ENCODE measurements around the gene HSPA5. TPM values are rescaled to one million over a fixed set of nuclear protein-coding genes. Genes with fewer than 3 reads are reported as not detected.

Gene HSPA5
- total and polyA plus RNA-seq, 4 experiments from 2014 or later = 147 to 253 (median 174) TPM

- no peak overlapping the region for H3K27ac ChIP-seq (ENCODE audit: low read depth, low read length)
- intact Hi-C loops (cut with micrococcal nuclease) = loop anchor here (5.0 kb wide), 1 partner anchor 488 kb away; the partner anchor contains the start of gene NR6A1
- Mint-ChIP-seq H3K27me3 (no peaks in the 10 kb centered on the region), H3K27ac (peak overlapping the region in 6 of 7 donors; percentile 82 to 98 (median 97)), H3K4me3 (peak overlapping the region; percentile 94 to 98 (median 97)), H3K9me3 (no peaks in the 10 kb centered on the region), H3K4me1 (peaks cover 26 to 45% (median 37%) of the 10 kb centered on the region in 4 donors), H3K36me3 (peaks cover 3 to 22% of the 10 kb centered on the region in 2 donors)
- no peaks in the 10 kb centered on the region for H3K27me3 ChIP-seq (ENCODE audit: insufficient read depth, low read length)
- CTCF ChIA-PET (ENCODE audit: partially characterized antibody) = interaction anchor here (1.5 to 3.0 kb wide), 2 partner anchors 19 to 407 kb away, joined by 5 to 17 read pairs; partner anchors contain the start of genes HSPA5 and WDR38
- no peaks in the 10 kb centered on the region for H3K36me3 ChIP-seq (ENCODE audit: insufficient read depth, low read length)
- no peaks in the 10 kb centered on the region for H3K9me3 ChIP-seq (ENCODE audit: control insufficient read depth in 1 of 2, low read length in 2 of 2)
- peaks cover 33% of the 10 kb centered on the region for H3K4me1 ChIP-seq (ENCODE audit: insufficient read depth, low read length)
- POLR2A ChIA-PET (ENCODE audit: partially characterized antibody) = interaction anchor here (1.1 to 5.1 kb wide), 3 partner anchors 16 to 65 kb away, joined by 3 to 98 read pairs (median 6); partner anchors contain the start of gene HSPA5
- no peak for DNase-seq
- H3K4me3 ChIP-seq (ENCODE audit: low read length in 2 of 2) = no peak overlapping the region
Observed at GRCh38 chr9:125260561-125260960, 19.4 kb upstream of the HSPA5 start.

GRCh38 chr9:125258832-125259534 lies 17.8 kb upstream of the HSPA5 start:
- Mint-ChIP-seq H3K4me3 (peak overlapping the region in 2 of 8 donors; percentile 21 to 29), H3K27ac (peak overlapping the region in 2 of 7 donors; percentile 33 to 48), H3K27me3 (no peaks in the 10 kb centered on the region), H3K9me3 (no peaks in the 10 kb centered on the region), H3K36me3 (peaks cover 3 to 12% of the 10 kb centered on the region in 2 donors), H3K4me1 (peaks cover 17 to 32% (median 25%) of the 10 kb centered on the region in 4 donors)
- H3K9me3 ChIP-seq (ENCODE audit: control insufficient read depth in 1 of 2, low read length in 2 of 2) = no peaks in the 10 kb centered on the region
- ChIA-PET POLR2A (ENCODE audit: partially characterized antibody) (no interaction called here), CTCF (ENCODE audit: partially characterized antibody) (interaction anchor here (3.0 kb wide), 1 partner anchor 17 kb away, joined by 17 read pairs; the partner anchor contains the start of gene HSPA5)
- H3K4me1 ChIP-seq (ENCODE audit: insufficient read depth, low read length) = peaks cover 18% of the 10 kb centered on the region
- intact Hi-C loops (cut with micrococcal nuclease) = no loop called here
- H3K4me3 ChIP-seq (ENCODE audit: low read length in 2 of 2) = no peak overlapping the region
- H3K36me3 ChIP-seq (ENCODE audit: insufficient read depth, low read length) = no peaks in the 10 kb centered on the region
- DNase-seq = no peak
- no peak overlapping the region for H3K27ac ChIP-seq (ENCODE audit: low read depth, low read length)
- H3K27me3 ChIP-seq (ENCODE audit: insufficient read depth, low read length) = no peaks in the 10 kb centered on the region

GRCh38 chr9:125258160-125258785 lies 17.1 kb upstream of the HSPA5 start:
- intact Hi-C loops (cut with micrococcal nuclease) = no loop called here
- no peaks in the 10 kb centered on the region for H3K36me3 ChIP-seq (ENCODE audit: insufficient read depth, low read length)
- Mint-ChIP-seq H3K4me1 (peaks cover 11 to 25% (median 19%) of the 10 kb centered on the region in 4 donors), H3K36me3 (peaks cover 0 to 10% of the 10 kb centered on the region in 2 donors), H3K9me3 (no peaks in the 10 kb centered on the region), H3K4me3 (peak overlapping the region in 1 of 8 donors; percentile 21), H3K27me3 (no peaks in the 10 kb centered on the region), H3K27ac (no peak overlapping the region)
- no peak overlapping the region for H3K4me3 ChIP-seq (ENCODE audit: low read length in 2 of 2)
- no peaks in the 10 kb centered on the region for H3K9me3 ChIP-seq (ENCODE audit: control insufficient read depth in 1 of 2, low read length in 2 of 2)
- POLR2A ChIA-PET (ENCODE audit: partially characterized antibody) = no interaction called here
- no peaks in the 10 kb centered on the region for H3K27me3 ChIP-seq (ENCODE audit: insufficient read depth, low read length)
- CTCF ChIA-PET (ENCODE audit: partially characterized antibody) = no interaction called here
- no peak overlapping the region for H3K27ac ChIP-seq (ENCODE audit: low read depth, low read length)
- no peak for DNase-seq
- H3K4me1 ChIP-seq (ENCODE audit: insufficient read depth, low read length) = peaks cover 11% of the 10 kb centered on the region

- Histone ChIP-seq H3K27ac (ENCODE audit: low read depth, low read length) (no peak overlapping the region), H3K4me3 (ENCODE audit: low read length in 2 of 2) (no peak overlapping the region), H3K36me3 (ENCODE audit: insufficient read depth, low read length) (no peaks in the 10 kb centered on the region), H3K4me1 (ENCODE audit: insufficient read depth, low read length) (no peaks in the 10 kb centered on the region), H3K27me3 (ENCODE audit: insufficient read depth, low read length) (no peaks in the 10 kb centered on the region), H3K9me3 (ENCODE audit: control insufficient read depth in 1 of 2, low read length in 2 of 2) (no peaks in the 10 kb centered on the region)
- Mint-ChIP-seq H3K36me3 (no peaks in the 10 kb centered on the region), H3K4me3 (no peak overlapping the region), H3K27ac (no peak overlapping the region), H3K4me1 (peaks cover 2 to 8% (median 6%) of the 10 kb centered on the region in 4 donors), H3K9me3 (no peaks in the 10 kb centered on the region), H3K27me3 (no peaks in the 10 kb centered on the region)
- ChIA-PET POLR2A (ENCODE audit: partially characterized antibody) (interaction anchor here (2.1 kb wide), 1 partner anchor 14 kb away, joined by 12 read pairs; the partner anchor contains the start of gene HSPA5), CTCF (ENCODE audit: partially characterized antibody) (interaction anchor here (1.3 kb wide), 1 partner anchor 18 kb away, joined by 7 read pairs; no protein-coding TSS in a partner anchor)
- intact Hi-C loops (cut with micrococcal nuclease) = no loop called here
- DNase-seq = no peak
Observed at GRCh38 chr9:125255781-125256391, 14.7 kb upstream of the HSPA5 start.

- Histone ChIP-seq H3K27ac (ENCODE audit: low read depth, low read length) (no peak overlapping the region), H3K27me3 (ENCODE audit: insufficient read depth, low read length) (no peaks in the 10 kb centered on the region), H3K4me1 (ENCODE audit: insufficient read depth, low read length) (no peaks in the 10 kb centered on the region), H3K9me3 (ENCODE audit: control insufficient read depth in 1 of 2, low read length in 2 of 2) (no peaks in the 10 kb centered on the region), H3K4me3 (ENCODE audit: low read length in 2 of 2) (no peak overlapping the region), H3K36me3 (ENCODE audit: insufficient read depth, low read length) (no peaks in the 10 kb centered on the region)
- intact Hi-C loops (cut with micrococcal nuclease) = no loop called here
- no peak for DNase-seq
- no peaks in the 10 kb centered on the region for H3K9me3 Mint-ChIP-seq
- H3K4me1 Mint-ChIP-seq = peaks cover 0 to 2% (median 0%) of the 10 kb centered on the region in 4 donors
- no peak overlapping the region for H3K27ac Mint-ChIP-seq
- H3K27me3 Mint-ChIP-seq = no peaks in the 10 kb centered on the region
- ChIA-PET POLR2A (ENCODE audit: partially characterized antibody) (interaction anchor here (6.3 kb wide), 1 partner anchor 13 kb away, joined by 30 read pairs; the partner anchor contains the start of gene HSPA5), CTCF (ENCODE audit: partially characterized antibody) (no interaction called here)
- no peaks in the 10 kb centered on the region for H3K36me3 Mint-ChIP-seq
- H3K4me3 Mint-ChIP-seq = no peak overlapping the region
Observed at GRCh38 chr9:125254231-125254630, 13.1 kb upstream of the HSPA5 start.

GRCh38 chr9:125246261-125246667 lies 5.1 kb upstream of the HSPA5 start:
- Histone ChIP-seq H3K27ac (ENCODE audit: low read depth, low read length) (no peak overlapping the region), H3K9me3 (ENCODE audit: control insufficient read depth in 1 of 2, low read length in 2 of 2) (no peaks in the 10 kb centered on the region), H3K4me3 (ENCODE audit: low read length in 2 of 2) (no peak overlapping the region), H3K4me1 (ENCODE audit: insufficient read depth, low read length) (peaks cover 10% of the 10 kb centered on the region), H3K36me3 (ENCODE audit: insufficient read depth, low read length) (no peaks in the 10 kb centered on the region), H3K27me3 (ENCODE audit: insufficient read depth, low read length) (no peaks in the 10 kb centered on the region)
- intact Hi-C loops (cut with micrococcal nuclease) = loop anchor here (10.0 kb wide), 1 partner anchor 1311 kb away; the partner anchor contains the start of gene DENND1A
- ChIA-PET POLR2A (ENCODE audit: partially characterized antibody) (no interaction called here), CTCF (ENCODE audit: partially characterized antibody) (no interaction called here)
- Mint-ChIP-seq H3K27ac (no peak overlapping the region), H3K4me1 (peaks cover 7 to 12% (median 8%) of the 10 kb centered on the region in 4 donors), H3K36me3 (peaks cover 0 to 9% of the 10 kb centered on the region in 2 donors), H3K4me3 (no peak overlapping the region), H3K9me3 (peaks cover 0 to 1% (median 0%) of the 10 kb centered on the region in 8 donors), H3K27me3 (peaks cover 0 to 1% of the 10 kb centered on the region in 2 donors)
- no peak for DNase-seq

All from CD4-positive, alpha-beta memory T cell (primary cell).